Fibroblast of pulmonary artery (primary cell): ENCODE data around the gene KCNQ1.

Experiments
- DNase-seq: peaks from one replicate; pipeline ENCODE4 v3.0.0-alpha.2; 2010; ENCODE audit warnings: low read depth
- H3K4me3 ChIP-seq: replicated peaks from 2 replicates; pipeline ENCODE4 v1.5.1; 2011; ENCODE audit warnings: low read depth, mild to moderate bottlenecking, control low read depth, low read length, moderate library complexity
- TF ChIP-seq, protein P1 (sequence below): IDR thresholded peaks from 2 replicates; pipeline ENCODE4 v1.5.1; 2011; ENCODE audit warnings: mild to moderate bottlenecking, control low read depth, low read length, inconsistent platforms; ENCODE audit errors: missing control alignments

Gene KCNQ1

DNA sequence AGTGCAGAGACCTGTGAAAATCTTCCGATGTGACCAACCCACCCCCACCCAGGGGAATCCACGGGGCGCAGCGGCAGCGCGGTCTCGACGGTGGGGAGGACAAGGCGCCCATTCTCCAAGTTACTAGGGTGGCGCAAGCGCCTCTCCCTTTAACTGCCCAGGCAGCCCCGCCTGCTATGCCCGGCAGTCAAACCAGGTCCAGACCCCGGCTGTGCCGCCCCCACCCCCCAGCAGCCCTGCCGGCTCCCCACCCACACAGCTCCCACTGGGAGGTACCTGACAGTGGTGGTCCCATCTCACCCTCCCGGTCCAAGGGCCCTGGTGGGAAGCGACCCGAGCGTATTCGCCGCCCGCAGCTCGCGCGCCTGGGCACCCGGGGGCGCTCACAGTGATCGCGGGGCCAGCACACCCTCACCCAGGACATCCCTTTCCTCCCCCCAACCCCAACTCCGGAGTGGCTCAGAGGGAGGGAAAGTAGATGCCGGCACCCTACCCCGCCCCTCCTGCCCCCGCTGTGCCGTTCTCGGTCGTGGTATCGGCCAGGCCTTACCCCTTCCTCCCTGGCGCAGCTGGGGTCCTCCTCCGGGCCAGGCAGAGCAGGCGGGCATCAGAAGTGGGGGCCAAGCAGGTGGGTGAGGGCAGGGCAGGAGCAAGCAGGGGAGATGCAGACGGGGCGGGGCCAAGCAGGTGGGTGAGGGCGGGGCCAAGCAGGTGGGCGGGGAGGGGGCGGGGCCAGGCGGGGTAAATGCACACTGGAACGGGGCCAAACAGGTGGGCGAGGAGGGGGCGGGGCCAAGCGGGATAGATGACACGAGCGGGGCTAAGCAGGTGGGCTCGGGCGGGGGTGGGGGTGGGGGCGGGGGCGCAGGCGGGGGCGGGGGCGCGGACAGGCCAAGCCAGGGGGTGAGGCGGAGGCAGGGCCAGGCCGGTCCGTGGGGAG lies 657 bp upstream of the KCNQ1 start, which contains the start of gene TRPM5:
Gene TRPM5 (minus strand): TSS at position 634 of the 940 bp plus-strand sequence. CDS start 21,478 bp downstream, outside the sequence.
- TF ChIP-seq, protein P1, sequence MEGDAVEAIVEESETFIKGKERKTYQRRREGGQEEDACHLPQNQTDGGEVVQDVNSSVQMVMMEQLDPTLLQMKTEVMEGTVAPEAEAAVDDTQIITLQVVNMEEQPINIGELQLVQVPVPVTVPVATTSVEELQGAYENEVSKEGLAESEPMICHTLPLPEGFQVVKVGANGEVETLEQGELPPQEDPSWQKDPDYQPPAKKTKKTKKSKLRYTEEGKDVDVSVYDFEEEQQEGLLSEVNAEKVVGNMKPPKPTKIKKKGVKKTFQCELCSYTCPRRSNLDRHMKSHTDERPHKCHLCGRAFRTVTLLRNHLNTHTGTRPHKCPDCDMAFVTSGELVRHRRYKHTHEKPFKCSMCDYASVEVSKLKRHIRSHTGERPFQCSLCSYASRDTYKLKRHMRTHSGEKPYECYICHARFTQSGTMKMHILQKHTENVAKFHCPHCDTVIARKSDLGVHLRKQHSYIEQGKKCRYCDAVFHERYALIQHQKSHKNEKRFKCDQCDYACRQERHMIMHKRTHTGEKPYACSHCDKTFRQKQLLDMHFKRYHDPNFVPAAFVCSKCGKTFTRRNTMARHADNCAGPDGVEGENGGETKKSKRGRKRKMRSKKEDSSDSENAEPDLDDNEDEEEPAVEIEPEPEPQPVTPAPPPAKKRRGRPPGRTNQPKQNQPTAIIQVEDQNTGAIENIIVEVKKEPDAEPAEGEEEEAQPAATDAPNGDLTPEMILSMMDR = no peak
- H3K4me3 ChIP-seq = no peak within 1 kb of the TSS
- DNase-seq = no peak

DNA sequence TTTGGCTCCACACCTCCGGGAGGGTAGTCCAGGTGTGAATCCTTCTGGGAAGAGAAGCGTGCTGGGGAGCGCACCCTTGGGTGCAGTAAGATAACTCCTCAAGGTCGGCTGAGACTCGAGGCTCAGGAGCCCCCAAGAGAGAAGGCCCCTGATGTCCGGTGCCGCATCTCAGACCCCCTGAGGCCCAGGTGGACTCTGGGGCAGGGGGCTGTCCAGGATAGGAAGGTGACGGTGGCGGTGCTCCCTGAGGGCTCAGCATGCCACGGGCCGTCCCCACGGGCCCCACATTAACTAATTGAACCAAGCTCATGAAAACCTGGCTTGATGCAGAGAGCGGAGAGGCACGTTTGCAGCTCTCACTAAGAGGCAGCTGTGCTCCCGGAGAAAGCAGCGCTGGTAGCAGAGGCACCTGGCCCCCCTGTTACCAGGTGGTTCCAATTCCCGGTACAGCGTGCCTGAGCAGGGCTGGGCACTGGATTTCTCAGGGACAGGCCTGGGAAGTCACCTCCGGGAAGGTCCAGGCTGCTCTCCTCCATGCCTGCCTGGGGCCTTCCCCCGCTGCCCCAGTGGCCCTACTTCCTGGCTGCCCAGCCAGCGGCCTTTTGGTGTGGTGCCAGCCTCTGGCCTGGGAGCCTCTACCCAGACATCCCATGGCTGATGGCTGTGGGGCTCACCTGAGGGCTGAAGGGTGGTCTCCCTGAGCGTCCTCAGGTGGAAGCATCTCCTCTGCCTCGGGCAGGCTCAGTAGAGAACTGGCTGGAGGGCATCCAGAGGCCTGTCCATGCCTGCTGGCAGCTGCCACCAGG lies 1.1 kb downstream of the KCNQ1 start:
- no peak for DNase-seq
- H3K4me3 ChIP-seq = no peak overlapping the region
- TF ChIP-seq, protein P1 = no peak

DNA sequence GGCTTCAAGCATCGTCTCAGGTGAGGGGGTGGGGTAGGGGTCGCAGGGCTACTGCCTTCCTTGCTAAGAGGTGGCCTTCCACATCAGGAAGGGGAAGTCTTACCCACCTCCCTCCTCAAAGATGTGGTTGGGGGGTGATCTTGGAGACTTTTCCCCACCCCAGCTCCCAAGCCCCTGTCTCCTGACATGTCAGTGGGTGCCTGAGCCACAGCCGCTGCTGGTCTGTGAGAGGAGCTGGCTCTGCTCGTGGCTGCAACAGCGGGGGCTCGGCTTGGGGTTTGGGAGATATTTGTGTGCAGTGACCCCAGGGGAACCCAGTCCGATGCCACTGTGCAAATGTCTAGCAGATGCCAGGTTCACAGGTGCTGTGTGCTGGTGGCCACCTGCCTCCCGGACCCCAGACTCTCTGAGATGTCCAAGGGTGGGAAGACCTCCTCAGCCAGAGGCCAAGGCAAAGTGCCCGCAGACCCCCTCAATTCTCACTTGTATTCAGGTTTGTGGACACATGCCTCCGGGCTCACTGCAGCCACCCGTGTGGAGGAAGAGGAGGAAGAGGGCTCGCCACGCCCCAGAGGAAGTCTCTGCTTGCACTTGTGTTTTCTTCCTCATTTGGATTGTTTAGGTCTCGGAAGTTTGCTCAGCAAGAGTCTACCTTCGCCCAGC lies 1.9 kb downstream of the KCNQ1 start:
- H3K4me3 ChIP-seq = no peak overlapping the region
- no peak for DNase-seq
- TF ChIP-seq, protein P1 = no peak

GRCh38 chr11:2447253-2447950 lies 2.6 kb downstream of the KCNQ1 start:
- H3K4me3 ChIP-seq = no peak overlapping the region
- TF ChIP-seq, protein P1 = no peak
- no peak for DNase-seq

- no peak for DNase-seq
- H3K4me3 ChIP-seq = no peak overlapping the region
- TF ChIP-seq, protein P1 = no peak
These were observed 3.3 kb downstream of the KCNQ1 start for GRCh38 chr11:2447951-2448650.
